SK-N-SH (cell line): ENCODE measurements around the gene TDRD10. TPM values are rescaled to one million over a fixed set of nuclear protein-coding genes. Genes with fewer than 3 reads are reported as not detected.

ENCODE experiments used
- CTCF ChIA-PET: fragments of 300-600, 350-600 bp; formaldehyde crosslinking; extraction: SDS; loops from one replicate; lab custom pipeline; 2021; lab: Yijun Ruan, JAX
- POLR2A ChIA-PET: fragments of 350-600 bp; sonication (Branson Sonifier 250); formaldehyde crosslinking; extraction: SDS; loops from one replicate; lab custom pipeline; 2020; ENCODE audit warnings: antibody characterized with exemption, inconsistent platforms; lab: Yijun Ruan, JAX
- DNase-seq: peaks from one replicate; pipeline ENCODE4 v3.0.0; 2012
- H2AFZ ChIP-seq: fragments of 200-600 bp; sonication (generic); 2 replicates; pipeline ENCODE4 v1.8.1; 2016; ENCODE audit warnings: antibody characterized with exemption, mild to moderate bottlenecking, low read depth
- H3F3A ChIP-seq: fragments of 200-600 bp; sonication (generic); replicated peaks from 2 replicates; pipeline ENCODE3; 2016; ENCODE audit warnings: antibody characterized with exemption, mild to moderate bottlenecking; ENCODE audit not compliant: insufficient read depth
- H3K27ac ChIP-seq, 2 experiments: fragments of 200-500 bp in 1 of 2; fragments of 200-600 bp in 1 of 2; sonication (Bioruptor generic) in 1 of 2; sonication (generic), shearing (Covaris generic) in 1 of 2; 2 replicates each; pipeline versions ENCODE4 v1.5.1 to v1.6.1; 2014 to 2016; ENCODE audit warnings: low read depth in 2 of 2, inconsistent platforms in 1 of 2, low read length in 1 of 2, mild to moderate bottlenecking in 1 of 2, mixed read lengths in 1 of 2
- H3K27me3 ChIP-seq: fragments of 200-600 bp; sonication (generic), shearing (Covaris generic); 2 replicates; pipeline ENCODE4 v1.6.1; 2016; ENCODE audit warnings: mixed run types; ENCODE audit not compliant: insufficient read depth
- H3K36me3 ChIP-seq, 2 experiments: fragments of 200-500 bp in 1 of 2; fragments of 200-600 bp in 1 of 2; sonication (Bioruptor generic) in 1 of 2; sonication (generic) in 1 of 2; replicated peaks in 1 of 2; 2 replicates each; pipeline versions ENCODE3 to v1.5.1; 2014 to 2016; ENCODE audit warnings: low read length in 1 of 2, mild to moderate bottlenecking in 1 of 2; ENCODE audit not compliant: insufficient read depth in 2 of 2, control insufficient read depth in 1 of 2
- H3K4me1 ChIP-seq, 2 experiments: fragments of 200-500 bp in 1 of 2; fragments of 200-600 bp in 1 of 2; sonication (Bioruptor generic) in 1 of 2; sonication (generic), shearing (Covaris generic) in 1 of 2; 2 replicates each; pipeline versions ENCODE4 v1.5.1 to v1.6.1; 2014 to 2016; ENCODE audit warnings: low read depth in 1 of 2, low read length in 1 of 2, mixed run types in 1 of 2; ENCODE audit not compliant: insufficient read depth in 2 of 2, control insufficient read depth in 1 of 2
- H3K4me2 ChIP-seq: fragments of 200-600 bp; sonication (generic), shearing (Covaris generic); 2 replicates; pipeline ENCODE4 v1.6.1; 2017; ENCODE audit warnings: mixed run types
- H3K4me3 ChIP-seq, 2 experiments: fragments of 200-500 bp in 1 of 2; fragments of 200-600 bp in 1 of 2; sonication (Bioruptor generic) in 1 of 2; sonication (generic), shearing (Covaris generic) in 1 of 2; 2 replicates each; pipeline versions ENCODE4 v1.5.1 to v1.8.1; 2014 to 2016; ENCODE audit warnings: low read depth in 2 of 2, inconsistent platforms in 1 of 2, low read length in 1 of 2, mild to moderate bottlenecking in 1 of 2, mixed read lengths in 1 of 2, moderate library complexity in 1 of 2
- H3K79me2 ChIP-seq: fragments of 200-600 bp; sonication (generic); 2 replicates; pipeline ENCODE4 v1.8.1; 2017; ENCODE audit warnings: mild to moderate bottlenecking; ENCODE audit not compliant: insufficient read depth
- H3K9ac ChIP-seq: fragments of 200-600 bp; sonication (generic); 2 replicates; pipeline ENCODE4 v1.6.1; 2017; ENCODE audit warnings: mixed run types
- H3K9me2 ChIP-seq: fragments of 200-600 bp; sonication (generic); 2 replicates; pipeline ENCODE4 v1.6.1; 2017; ENCODE audit warnings: mixed run types
- H3K9me3 ChIP-seq: fragments of 200-600 bp; sonication (generic); 2 replicates; pipeline ENCODE4 v1.6.1; 2017; ENCODE audit warnings: mixed run types, mild to moderate bottlenecking, moderate library complexity
- H4K20me1 ChIP-seq: fragments of 200-600 bp; sonication (generic); 2 replicates; pipeline ENCODE4 v1.6.1; 2017; ENCODE audit warnings: mild to moderate bottlenecking, mixed run types; ENCODE audit not compliant: insufficient read depth
- CHD2 ChIP-seq: fragments of 150-350 bp; IDR thresholded peaks from 2 replicates; pipeline ENCODE4 v1.6.1; 2018; ENCODE audit warnings: low read length; ENCODE audit not compliant: partially characterized antibody
- EP300 ChIP-seq, 2 experiments: IDR thresholded peaks; 2 replicates each; pipeline versions ENCODE4 v1.4.0 to v1.6.1; 2012; ENCODE audit warnings: borderline replicate concordance in 1 of 2, low read depth in 1 of 2, low read length in 1 of 2
- FOXJ3 ChIP-seq: sonication (generic); formaldehyde crosslinking; IDR thresholded peaks from 2 replicates; pipeline ENCODE4 v1.5.1; 2020; ENCODE audit warnings: mild to moderate bottlenecking, missing genetic modification reagents
- GATA2 ChIP-seq: sonication (generic); formaldehyde crosslinking; IDR thresholded peaks from 2 replicates; pipeline ENCODE4 v1.5.0; 2020; ENCODE audit warnings: mild to moderate bottlenecking, missing genetic modification reagents
- MAX ChIP-seq: IDR thresholded peaks from 2 replicates; pipeline ENCODE4 v1.4.0; 2012; ENCODE audit warnings: low read depth
- MXI1 ChIP-seq: IDR thresholded peaks from 2 replicates; pipeline ENCODE4 v1.6.1; 2012; ENCODE audit warnings: mild to moderate bottlenecking, low read depth, low read length, improper control_type of control experiment
- NFIC ChIP-seq: IDR thresholded peaks from 2 replicates; pipeline ENCODE4 v1.4.0; 2012; ENCODE audit warnings: borderline replicate concordance
- PBX3 ChIP-seq: IDR thresholded peaks from 2 replicates; pipeline ENCODE4; 2012
- REST ChIP-seq: IDR thresholded peaks from 2 replicates; pipeline ENCODE4 v1.6.1; 2012; ENCODE audit warnings: mild to moderate bottlenecking, low read depth, low read length, moderate library complexity
- RXRA ChIP-seq: IDR thresholded peaks from 2 replicates; pipeline ENCODE4 v1.4.0; 2012; ENCODE audit warnings: low read depth, mild to moderate bottlenecking, borderline replicate concordance
- SIN3A ChIP-seq: IDR thresholded peaks from 2 replicates; pipeline ENCODE4 v1.6.1; 2012; ENCODE audit warnings: low read depth, mild to moderate bottlenecking, low read length, moderate library complexity, borderline replicate concordance
- SMC3 ChIP-seq: IDR thresholded peaks from 2 replicates; pipeline ENCODE4 v1.6.1; 2012; ENCODE audit warnings: low read depth, low read length, improper control_type of control experiment
- TAF1 ChIP-seq: IDR thresholded peaks from 2 replicates; pipeline ENCODE4 v1.6.1; 2012; ENCODE audit warnings: low read depth, mild to moderate bottlenecking, low read length, moderate library complexity, borderline replicate concordance
- WGBS: methylation state at CpG from one replicate; pipeline ENCODE4 v1.1.6; 2017; ENCODE audit warnings: low lambda C conversion rate; 5-methylcytosine and 5-hydroxymethylcytosine counted together
- polyA plus RNA-seq, 3 experiments: library from polyadenylated mRNA; depleted of rRNA; stranded (reverse); fragments of >200 nt; gene quantifications; 2 replicates each; pipeline ENCODE4 v1.2.3, GENCODE V29; 2012

The TDRD10 gene
- polyA plus RNA-seq, 1 of the 3 experiments (the other 2 are of a cell fraction), result not detected

GRCh38 chr1:154500533-154500932, 1.5 kb upstream of the TDRD10 start:
- Histone ChIP-seq H3K9me3 (no peaks in the 10 kb centered on the region), H3K4me3 (no peak overlapping the region), H3K4me2 (no peak overlapping the region), H3K27ac (no peak overlapping the region), H2AFZ (no peak overlapping the region), H3K9me2 (no peaks in the 10 kb centered on the region), H3K79me2 (no peaks in the 10 kb centered on the region), H3K9ac (no peak overlapping the region), H3K4me1 (peaks cover 0 to 2% of the 10 kb centered on the region in 2 experiments; a peak in 1 of 4 replicates), H3K36me3 (no peaks in the 10 kb centered on the region), H4K20me1 (no peaks in the 10 kb centered on the region), H3K27me3 (peaks cover 62% of the 10 kb centered on the region), H3F3A (no peaks in the 10 kb centered on the region)
- no peak for DNase-seq
- ChIA-PET POLR2A (no interaction called here), CTCF (interaction anchor here (1.1 to 2.8 kb wide), 5 partner anchors 11 to 46 kb away, joined by 3 to 17 read pairs (median 5); no protein-coding TSS in a partner anchor)
- TF ChIP-seq TAF1 (no peak), RXRA (no peak), REST (no peak), NFIC (no peak), MAX (no peak), MXI1 (no peak), EP300 (IDR thresholded peaks at IDR 0.05; ENCODE audit: borderline replicate concordance in 1 of 2, low read depth in 1 of 2, low read length in 1 of 2) (no peak), SIN3A (no peak), FOXJ3 (CRISPR knock-in tag) (no peak), PBX3 (no peak), GATA2 (CRISPR knock-in tag) (no peak), SMC3 (no peak), CHD2 (no peak)
- 79% methylated on average over 8 of the region's 8 CpGs for WGBS
